GM18868 (cell line): Measurements from ENCODE around the gene MYBBP1A.
A peak's percentile ranks its signal among the peaks of the same experiment; 100 is the strongest.

ENCODE experiments used
- ATAC-seq: cut with Tn5 transposase; IDR thresholded peaks from one replicate; pipeline ENCODE4 v1.9.1; 2021; ENCODE audit warnings: mild to moderate bottlenecking, moderate library complexity; ENCODE audit not compliant: unreplicated experiment

MYBBP1A gene

GRCh38 chr17:4507361-4508111 lies 47.6 kb downstream of the MYBBP1A start:
- ATAC-seq = no peak

- no peak for ATAC-seq
Measured at GRCh38 chr17:4506892-4507291, 48.3 kb downstream of the MYBBP1A start.

- no peak for ATAC-seq
Measured at GRCh38 chr17:4506175-4506813, 48.9 kb downstream of the MYBBP1A start.

GRCh38 chr17:4505187-4505586 lies 50.0 kb downstream of the MYBBP1A start:
- no peak for ATAC-seq

GRCh38 chr17:4504188-4504587 lies 51.0 kb downstream of the MYBBP1A start:
- ATAC-seq = no peak

- no peak for ATAC-seq
Measured at GRCh38 chr17:4503283-4504025, 51.7 kb downstream of the MYBBP1A start.

- no peak for ATAC-seq
Measured at GRCh38 chr17:4502466-4503154, 52.6 kb downstream of the MYBBP1A start.

- ATAC-seq = no peak
Measured at GRCh38 chr17:4501295-4501949, 53.8 kb downstream of the MYBBP1A start.

- no peak for ATAC-seq
Measured at GRCh38 chr17:4500191-4500571, 55.0 kb downstream of the MYBBP1A start.

- ATAC-seq = no peak
Measured at GRCh38 chr17:4499431-4500190, 55.6 kb downstream of the MYBBP1A start.

GRCh38 chr17:4498461-4499397 lies 56.5 kb downstream of the MYBBP1A start, which contains the start of gene SPNS2:
TSS of gene SPNS2 (plus strand) at chr17:4498881. CDS start at chr17:4499048, 167 bp downstream.
- ATAC-seq = peak; percentile 73

GRCh38 chr17:4497101-4497824 lies 57.9 kb downstream of the MYBBP1A start:
- ATAC-seq = no peak

- no peak for ATAC-seq
Measured at GRCh38 chr17:4492721-4493561, 62.2 kb downstream of the MYBBP1A start.

GRCh38 chr17:4490637-4491061 lies 64.5 kb downstream of the MYBBP1A start:
- no peak for ATAC-seq

- no peak for ATAC-seq
Measured at GRCh38 chr17:4490109-4490591, 65.0 kb downstream of the MYBBP1A start.

- ATAC-seq = no peak
Measured at GRCh38 chr17:4488989-4489595, 66.1 kb downstream of the MYBBP1A start.
